Thyroid gland (tissue), 4 donors: ENCODE results near the gene ARMC9.

Source experiments
- CTCF ChIP-seq, 6 experiments: fragments of 200-600 bp in 3 of 6; fragments of 450-650 bp in 3 of 6; sonication (generic) in 3 of 6; IDR thresholded peaks; one replicate each; pipeline ENCODE4 v1.5.1; 2016 to 2019; ENCODE audit warnings: antibody characterized with exemption in 6 of 6, mild to moderate bottlenecking in 2 of 6, inconsistent platforms in 1 of 6, moderate library complexity in 1 of 6
- POLR2A ChIP-seq, 2 donors: fragments of 450-650 bp; IDR thresholded peaks; one replicate each; pipeline ENCODE4 v1.6.1; 2017; ENCODE audit warnings: antibody characterized with exemption in 2 of 2, mild to moderate bottlenecking in 2 of 2, moderate library complexity in 1 of 2

- TF ChIP-seq CTCF (IDR thresholded peaks at IDR 0.05) = peak; percentile 3 to 58 (median 33)
- TF ChIP-seq POLR2A (IDR thresholded peaks at IDR 0.05) = no peak
These were observed 98.9 kb downstream of the ARMC9 start for GRCh38 chr2:231297108-231297908.
